Prostate gland (tissue), 2 donors: ENCODE results near the gene CYP17A1.
"Not testable (repeated sequence)": the region's sequence is repeated elsewhere in the genome, so short reads cannot be mapped to it uniquely, and the experiment has no call there.

Experiments used
- POLR2A ChIP-seq: fragments of 450-650 bp; IDR thresholded peaks from one replicate; pipeline ENCODE4 v1.6.1; 2016; ENCODE audit warnings: antibody characterized with exemption, mild to moderate bottlenecking
- POLR2AphosphoS5 ChIP-seq: sonication (generic); formaldehyde crosslinking; IDR thresholded peaks from one replicate; pipeline ENCODE4 v1.6.1; 2017; ENCODE audit warnings: antibody characterized with exemption
- TF ChIP-seq, protein P1 (sequence below), 4 experiments: fragments of 200-600 bp in 2 of 4; fragments of 450-650 bp in 2 of 4; sonication (generic) in 2 of 4; IDR thresholded peaks; 1 replicate in 3 of 4; 2 replicates in 1 of 4; pipeline ENCODE4 v1.5.1; 2016 to 2019; ENCODE audit warnings: antibody characterized with exemption in 4 of 4, mild to moderate bottlenecking in 2 of 4, moderate library complexity in 2 of 4

DNA sequence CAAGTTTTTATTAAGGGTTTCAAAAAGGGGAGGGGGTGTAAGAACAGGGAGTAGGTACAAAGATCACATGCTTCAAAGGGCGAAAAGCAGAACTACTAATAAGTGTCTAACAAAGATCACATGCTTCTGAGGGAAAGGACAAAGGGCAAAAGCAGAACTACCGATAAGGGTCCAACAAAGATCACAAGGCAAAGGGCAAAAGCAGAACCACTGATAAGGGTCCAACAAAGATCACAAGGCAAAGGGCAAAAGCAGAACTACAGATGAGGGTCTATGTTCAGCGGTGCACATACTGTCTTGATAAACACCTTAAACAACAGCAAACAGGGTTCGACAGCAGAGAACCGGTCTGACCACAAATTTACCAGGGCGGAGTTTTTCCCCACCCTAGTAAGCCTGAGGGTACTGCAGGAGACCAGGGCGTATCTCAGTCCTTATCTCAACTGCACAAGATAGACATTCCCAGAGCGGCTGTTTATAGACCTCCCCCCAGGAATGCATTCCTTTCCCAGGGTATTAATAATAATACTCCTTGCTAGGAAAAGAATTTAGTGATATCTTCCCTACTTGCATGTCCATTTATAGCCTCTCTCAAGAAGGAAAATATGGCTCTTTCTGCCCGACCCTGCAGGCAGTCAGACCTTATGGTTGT, 1.2 kb upstream of the CYP17A1 start:
- TF ChIP-seq, protein P1, sequence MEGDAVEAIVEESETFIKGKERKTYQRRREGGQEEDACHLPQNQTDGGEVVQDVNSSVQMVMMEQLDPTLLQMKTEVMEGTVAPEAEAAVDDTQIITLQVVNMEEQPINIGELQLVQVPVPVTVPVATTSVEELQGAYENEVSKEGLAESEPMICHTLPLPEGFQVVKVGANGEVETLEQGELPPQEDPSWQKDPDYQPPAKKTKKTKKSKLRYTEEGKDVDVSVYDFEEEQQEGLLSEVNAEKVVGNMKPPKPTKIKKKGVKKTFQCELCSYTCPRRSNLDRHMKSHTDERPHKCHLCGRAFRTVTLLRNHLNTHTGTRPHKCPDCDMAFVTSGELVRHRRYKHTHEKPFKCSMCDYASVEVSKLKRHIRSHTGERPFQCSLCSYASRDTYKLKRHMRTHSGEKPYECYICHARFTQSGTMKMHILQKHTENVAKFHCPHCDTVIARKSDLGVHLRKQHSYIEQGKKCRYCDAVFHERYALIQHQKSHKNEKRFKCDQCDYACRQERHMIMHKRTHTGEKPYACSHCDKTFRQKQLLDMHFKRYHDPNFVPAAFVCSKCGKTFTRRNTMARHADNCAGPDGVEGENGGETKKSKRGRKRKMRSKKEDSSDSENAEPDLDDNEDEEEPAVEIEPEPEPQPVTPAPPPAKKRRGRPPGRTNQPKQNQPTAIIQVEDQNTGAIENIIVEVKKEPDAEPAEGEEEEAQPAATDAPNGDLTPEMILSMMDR (IDR thresholded peaks at IDR 0.05), result not testable (repeated sequence)
- not testable (repeated sequence) for TF ChIP-seq POLR2A, POLR2AphosphoS5
